GM19455 (cell line): ENCODE results near the gene PHLPP1.

ENCODE experiments used
- ATAC-seq: cut with Tn5 transposase; IDR thresholded peaks from one replicate; pipeline ENCODE4 v1.9.1; 2021; ENCODE audit not compliant: unreplicated experiment

The PHLPP1 gene

DNA sequence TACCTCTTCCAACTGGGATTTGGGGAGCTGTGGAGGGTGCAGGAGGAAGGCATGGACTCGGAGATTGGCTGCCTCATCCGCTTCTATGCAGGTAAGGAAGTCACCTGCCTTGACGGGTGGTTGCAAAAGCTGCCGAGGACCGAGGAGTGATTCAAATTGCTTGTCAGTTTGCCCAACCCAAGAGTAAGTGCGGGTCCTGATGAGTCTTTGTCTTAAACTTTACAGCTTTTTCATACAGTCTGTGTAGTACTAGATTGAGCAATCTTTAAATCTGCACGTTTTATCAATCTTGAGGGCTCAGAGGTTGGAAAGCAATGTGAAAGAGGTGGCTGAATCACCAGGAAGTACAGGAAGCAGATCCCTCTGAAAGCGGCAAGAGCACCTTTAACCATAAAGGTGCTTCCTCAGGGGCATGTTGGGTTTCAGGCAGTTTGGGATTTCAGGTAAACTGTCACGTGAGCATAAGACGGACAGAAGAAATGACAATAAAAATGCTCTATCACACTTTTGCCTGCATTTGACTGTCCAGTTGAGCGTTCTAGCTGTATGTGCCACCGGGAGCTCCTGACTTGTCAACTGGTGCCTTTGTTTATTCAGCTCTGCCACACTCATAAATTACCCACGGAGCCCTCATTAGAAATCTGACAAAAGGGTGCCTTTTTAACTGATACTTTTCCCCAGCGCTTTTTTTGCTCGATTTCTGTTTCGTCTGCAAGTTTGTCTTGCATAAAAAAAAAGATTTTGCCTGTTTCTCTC, 2.0 kb downstream of the PHLPP1 start:
- ATAC-seq = no peak

GRCh38 chr18:62717925-62718800, 2.8 kb downstream of the PHLPP1 start:
- no peak for ATAC-seq

GRCh38 chr18:62720048-62720447, 4.7 kb downstream of the PHLPP1 start:
- no peak for ATAC-seq

GRCh38 chr18:62720766-62721613, 5.6 kb downstream of the PHLPP1 start:
- ATAC-seq = no peak

DNA sequence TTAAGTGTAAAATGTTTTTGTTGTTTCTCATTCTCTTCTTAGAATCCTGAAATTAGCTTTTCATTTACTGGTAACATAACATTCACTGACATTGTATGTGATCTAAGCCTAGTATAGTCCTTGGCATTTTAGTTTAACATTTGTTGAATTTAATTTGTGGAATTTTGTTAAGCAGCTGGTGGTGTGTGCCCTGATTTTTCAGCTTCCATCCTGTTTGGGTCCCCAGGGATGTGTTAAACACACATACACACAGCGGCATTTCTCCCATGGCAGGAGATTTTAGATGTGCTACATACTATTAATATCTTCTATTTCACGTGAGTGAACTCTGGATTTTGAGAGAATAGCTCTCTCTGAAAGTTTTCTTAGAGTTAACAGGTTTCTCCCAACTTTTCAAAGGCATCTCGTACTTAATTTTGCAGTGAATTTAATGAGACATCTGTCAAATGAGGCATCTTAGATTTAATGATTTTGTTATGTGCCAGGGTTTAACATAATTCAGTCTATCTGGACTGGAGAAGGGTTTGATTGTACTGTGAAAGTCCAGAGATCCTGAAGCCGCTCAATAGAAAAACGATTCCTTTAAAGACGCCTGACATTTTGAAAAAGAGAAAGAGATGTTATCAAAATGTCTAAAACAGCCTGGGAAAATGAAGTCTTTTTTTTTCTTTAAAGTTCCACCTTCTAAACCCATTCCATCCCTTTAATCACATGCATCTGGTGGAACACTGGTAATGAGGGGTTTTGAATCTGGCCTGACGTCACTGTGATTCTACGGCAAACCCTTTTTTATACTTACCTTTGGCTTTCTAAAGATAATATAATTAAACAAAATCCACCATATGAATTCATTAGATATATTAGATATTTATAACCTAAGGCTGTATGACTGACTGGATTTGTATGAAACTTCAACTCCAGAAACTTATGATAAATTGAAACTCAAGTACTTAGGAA, 6.8 kb downstream of the PHLPP1 start:
- no peak for ATAC-seq

DNA sequence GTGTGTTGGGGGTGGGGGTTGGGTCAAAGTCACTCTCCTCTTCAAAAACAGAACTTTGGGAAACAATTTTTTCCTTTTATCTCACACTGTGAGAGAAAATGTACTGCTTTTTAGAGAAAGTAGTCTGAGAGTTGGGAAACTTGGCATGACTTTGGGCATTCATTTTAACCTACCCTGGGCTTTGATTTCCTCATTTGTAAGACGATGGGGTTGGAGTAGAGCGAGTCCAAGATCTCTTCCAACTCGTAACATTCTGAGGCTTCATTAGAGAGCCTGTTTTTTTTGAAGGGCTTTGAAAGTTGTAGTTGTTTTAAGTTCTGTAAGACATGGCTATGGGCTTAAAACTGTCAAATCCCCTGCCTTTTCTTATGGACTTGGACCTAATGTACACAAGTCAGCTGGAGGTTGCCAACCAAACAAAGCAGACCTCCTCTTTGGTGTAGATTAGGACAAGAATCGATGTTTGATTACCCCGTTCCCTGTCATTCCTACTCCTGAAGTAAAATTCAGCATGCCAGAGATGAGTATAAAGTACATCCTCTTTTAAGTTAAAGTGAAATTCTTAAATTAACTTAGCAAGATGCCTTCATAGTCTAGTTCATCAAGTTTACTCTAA, 8.4 kb downstream of the PHLPP1 start:
- no peak for ATAC-seq

GRCh38 chr18:62725896-62726295, 10.6 kb downstream of the PHLPP1 start:
- no peak for ATAC-seq

GRCh38 chr18:62728254-62728653, 12.9 kb downstream of the PHLPP1 start:
- no peak for ATAC-seq

GRCh38 chr18:62729487-62730386, 14.4 kb downstream of the PHLPP1 start:
- ATAC-seq = peak; percentile 90

- ATAC-seq = no peak
These were observed 15.6 kb downstream of the PHLPP1 start for GRCh38 chr18:62730941-62731340.

DNA sequence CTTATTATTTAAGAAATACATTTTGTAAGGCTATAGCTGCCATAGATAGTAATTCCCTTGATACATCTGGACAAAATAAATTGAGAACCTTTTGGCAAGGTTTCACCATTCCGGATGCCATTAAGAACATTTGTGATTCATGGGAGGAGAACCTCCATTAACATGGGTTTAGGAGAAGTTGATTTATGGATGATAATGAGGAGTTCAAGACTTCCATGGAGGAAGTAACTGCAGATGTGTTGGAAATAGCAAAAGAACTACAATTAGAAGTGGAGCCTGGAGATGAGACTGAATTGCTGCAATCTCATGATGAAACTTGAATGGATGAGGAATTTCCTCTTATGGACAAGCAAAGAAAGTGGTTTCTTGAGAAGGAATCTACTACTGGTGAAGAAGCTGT, 17.3 kb downstream of the PHLPP1 start:
- no peak for ATAC-seq

DNA sequence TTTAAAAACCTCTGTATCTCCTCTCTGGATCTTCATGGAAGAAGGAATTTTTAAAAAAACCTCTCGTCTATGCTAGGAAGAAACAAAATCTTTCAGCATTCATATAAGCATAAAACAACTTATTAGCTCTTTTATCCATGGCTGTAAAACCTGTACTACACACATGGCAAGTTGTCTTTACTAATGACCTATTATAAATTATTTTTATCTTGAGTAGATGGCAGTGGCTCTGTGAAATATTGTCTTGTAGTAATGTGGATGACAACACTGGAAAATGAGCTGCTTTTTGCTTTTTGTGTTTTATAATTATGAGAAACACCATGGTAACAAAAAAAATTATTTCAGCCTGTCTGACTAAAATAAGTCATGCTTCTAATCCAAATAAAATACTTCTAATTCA, 18.9 kb downstream of the PHLPP1 start:
- ATAC-seq = no peak

- no peak for ATAC-seq
These were observed 20.0 kb downstream of the PHLPP1 start for GRCh38 chr18:62735387-62735786.

GRCh38 chr18:62736077-62736855, 20.9 kb downstream of the PHLPP1 start:
- ATAC-seq = no peak

GRCh38 chr18:62737241-62737873, 22.0 kb downstream of the PHLPP1 start:
- ATAC-seq = no peak

GRCh38 chr18:62738639-62739038, 23.3 kb downstream of the PHLPP1 start:
- no peak for ATAC-seq

- ATAC-seq = no peak
These were observed 24.6 kb downstream of the PHLPP1 start for GRCh38 chr18:62739911-62740310.
